ENCODE measurements around the gene MOB3A. TPM values are rescaled to one million over a fixed set of nuclear protein-coding genes. Genes with fewer than 3 reads are reported as not detected.
A peak's percentile ranks its signal among the peaks of the same experiment; 100 is the strongest.

MOB3A gene
- total RNA-seq, 1 experiment from 2014 or later: 11.7 TPM

GRCh38 chr19:2050991-2051772, 44.9 kb downstream of the MOB3A start, which contains the start of gene MKNK2:
TSS of gene MKNK2 (minus strand) at chr19:2051244. CDS start at chr19:2050851, 393 bp downstream.
- Mint-ChIP-seq H3K36me3 (ENCODE audit: insufficient read depth, unreplicated experiment) (peaks cover 20% of the 10 kb centered on the region), H3K27me3 (ENCODE audit: insufficient read depth, unreplicated experiment) (no peaks in the 10 kb centered on the region), H3K4me1 (ENCODE audit: low read depth, unreplicated experiment) (no peaks in the 10 kb centered on the region), H3K9me3 (ENCODE audit: unreplicated experiment) (no peaks in the 10 kb centered on the region), H3K27ac (ENCODE audit: unreplicated experiment) (peak within 1 kb of the TSS; percentile 91), H3K4me3 (ENCODE audit: unreplicated experiment) (peak within 1 kb of the TSS; percentile 81)
- peak; percentile 36 to 64 for TF ChIP-seq CTCF (IDR thresholded peaks at IDR 0.05; ENCODE audit: insufficient read depth in 1 of 2, low read depth in 1 of 2, low read length in 1 of 2, severe bottlenecking in 1 of 2, unreplicated experiment in 1 of 2)
- BruUV-seq (replicated peaks): no TSS peak
- CTCF ChIA-PET: no interaction called here
- Histone ChIP-seq H3K36me3 (ENCODE audit: control insufficient read depth, insufficient read depth, low read length) (peaks cover 3% of the 10 kb centered on the region), H3K4me1 (peaks cover 15% of the 10 kb centered on the region), H3K9me3 (no peaks in the 10 kb centered on the region), H3K27me3 (replicated peaks; ENCODE audit: control insufficient read depth, insufficient read depth, low read length) (no peaks in the 10 kb centered on the region), H3K4me3 (ENCODE audit: low read depth, low read length) (peak within 1 kb of the TSS; percentile 96)
- intact Hi-C loops (cut with micrococcal nuclease; ENCODE audit: unreplicated experiment): no loop called here
- POLR2A ChIA-PET: interaction anchor here (0.6 kb wide), 1 partner anchor 9 kb away, joined by 4 read pairs; no protein-coding TSS in a partner anchor
- DNase-seq: peak; percentile 83 to 94

GRCh38 chr19:2050349-2050990, 45.7 kb downstream of the MOB3A start:
- BruUV-seq (replicated peaks): no TSS peak
- Mint-ChIP-seq H3K27ac (ENCODE audit: unreplicated experiment) (peak overlapping the region; percentile 91), H3K4me1 (ENCODE audit: low read depth, unreplicated experiment) (no peaks in the 10 kb centered on the region), H3K27me3 (ENCODE audit: insufficient read depth, unreplicated experiment) (no peaks in the 10 kb centered on the region), H3K9me3 (ENCODE audit: unreplicated experiment) (no peaks in the 10 kb centered on the region), H3K4me3 (ENCODE audit: unreplicated experiment) (peak overlapping the region; percentile 81), H3K36me3 (ENCODE audit: insufficient read depth, unreplicated experiment) (peaks cover 20% of the 10 kb centered on the region)
- Histone ChIP-seq H3K36me3 (ENCODE audit: control insufficient read depth, insufficient read depth, low read length) (peaks cover 3% of the 10 kb centered on the region), H3K4me1 (peaks cover 15% of the 10 kb centered on the region), H3K9me3 (no peaks in the 10 kb centered on the region), H3K27me3 (replicated peaks; ENCODE audit: control insufficient read depth, insufficient read depth, low read length) (no peaks in the 10 kb centered on the region), H3K4me3 (ENCODE audit: low read depth, low read length) (peak overlapping the region; percentile 96)
- POLR2A ChIA-PET: interaction anchor here (0.6 kb wide), 1 partner anchor 49 kb away, joined by 6 read pairs; no protein-coding TSS in a partner anchor
- intact Hi-C loops (cut with micrococcal nuclease; ENCODE audit: unreplicated experiment): no loop called here
- CTCF ChIA-PET: no interaction called here
- no peak for DNase-seq
- TF ChIP-seq CTCF (IDR thresholded peaks at IDR 0.05; ENCODE audit: insufficient read depth in 1 of 2, low read depth in 1 of 2, low read length in 1 of 2, severe bottlenecking in 1 of 2, unreplicated experiment in 1 of 2): no peak

- peak overlapping the region; percentile 91 for H3K27ac Mint-ChIP-seq (ENCODE audit: unreplicated experiment)
These were observed 46.3 kb downstream of the MOB3A start for GRCh38 chr19:2049741-2050348.

More at GRCh38 chr19:2049741-2050348, 46.3 kb downstream of the MOB3A start:
- ChIA-PET POLR2A (interaction anchor here (0.6 kb wide), 1 partner anchor 49 kb away, joined by 6 read pairs; no protein-coding TSS in a partner anchor), CTCF (no interaction called here)
- H3K27me3 Mint-ChIP-seq (ENCODE audit: insufficient read depth, unreplicated experiment): no peaks in the 10 kb centered on the region
- peak overlapping the region; percentile 96 for H3K4me3 ChIP-seq (ENCODE audit: low read depth, low read length)
- peaks cover 20% of the 10 kb centered on the region for H3K36me3 Mint-ChIP-seq (ENCODE audit: insufficient read depth, unreplicated experiment)
- no peaks in the 10 kb centered on the region for H3K9me3 Mint-ChIP-seq (ENCODE audit: unreplicated experiment)
- H3K4me1 Mint-ChIP-seq (ENCODE audit: low read depth, unreplicated experiment): no peaks in the 10 kb centered on the region
- peak overlapping the region; percentile 81 for H3K4me3 Mint-ChIP-seq (ENCODE audit: unreplicated experiment)
- intact Hi-C loops (cut with micrococcal nuclease; ENCODE audit: unreplicated experiment): no loop called here
- TF ChIP-seq CTCF (IDR thresholded peaks at IDR 0.05; ENCODE audit: insufficient read depth in 1 of 2, low read depth in 1 of 2, low read length in 1 of 2, severe bottlenecking in 1 of 2, unreplicated experiment in 1 of 2): no peak
- H3K9me3 ChIP-seq: no peaks in the 10 kb centered on the region
- H3K27me3 ChIP-seq (replicated peaks; ENCODE audit: control insufficient read depth, insufficient read depth, low read length): no peaks in the 10 kb centered on the region
- peaks cover 3% of the 10 kb centered on the region for H3K36me3 ChIP-seq (ENCODE audit: control insufficient read depth, insufficient read depth, low read length)
- H3K4me1 ChIP-seq: peaks cover 15% of the 10 kb centered on the region
- peak; percentile 81 to 83 for DNase-seq
- TSS peak; percentile 83 for BruUV-seq (replicated peaks)

Data from Caco-2 (cell line).